Breast epithelium (tissue), 3 donors: ENCODE measurements around the gene CSMD2.

Experiments
- CTCF ChIP-seq, 3 donors: fragments of 450-650 bp; IDR thresholded peaks; one replicate each; pipeline ENCODE4 v1.5.1; 2016 to 2017; ENCODE audit warnings: antibody characterized with exemption in 3 of 3, mild to moderate bottlenecking in 3 of 3, moderate library complexity in 3 of 3
- POLR2A ChIP-seq: fragments of 450-650 bp; IDR thresholded peaks from one replicate; pipeline ENCODE4 v1.6.1; 2016; ENCODE audit warnings: antibody characterized with exemption, mild to moderate bottlenecking, moderate library complexity
- POLR2AphosphoS5 ChIP-seq, 3 donors: sonication (generic); formaldehyde crosslinking; IDR thresholded peaks; one replicate each; pipeline ENCODE4 v1.6.1; 2017; ENCODE audit warnings: antibody characterized with exemption in 3 of 3

DNA sequence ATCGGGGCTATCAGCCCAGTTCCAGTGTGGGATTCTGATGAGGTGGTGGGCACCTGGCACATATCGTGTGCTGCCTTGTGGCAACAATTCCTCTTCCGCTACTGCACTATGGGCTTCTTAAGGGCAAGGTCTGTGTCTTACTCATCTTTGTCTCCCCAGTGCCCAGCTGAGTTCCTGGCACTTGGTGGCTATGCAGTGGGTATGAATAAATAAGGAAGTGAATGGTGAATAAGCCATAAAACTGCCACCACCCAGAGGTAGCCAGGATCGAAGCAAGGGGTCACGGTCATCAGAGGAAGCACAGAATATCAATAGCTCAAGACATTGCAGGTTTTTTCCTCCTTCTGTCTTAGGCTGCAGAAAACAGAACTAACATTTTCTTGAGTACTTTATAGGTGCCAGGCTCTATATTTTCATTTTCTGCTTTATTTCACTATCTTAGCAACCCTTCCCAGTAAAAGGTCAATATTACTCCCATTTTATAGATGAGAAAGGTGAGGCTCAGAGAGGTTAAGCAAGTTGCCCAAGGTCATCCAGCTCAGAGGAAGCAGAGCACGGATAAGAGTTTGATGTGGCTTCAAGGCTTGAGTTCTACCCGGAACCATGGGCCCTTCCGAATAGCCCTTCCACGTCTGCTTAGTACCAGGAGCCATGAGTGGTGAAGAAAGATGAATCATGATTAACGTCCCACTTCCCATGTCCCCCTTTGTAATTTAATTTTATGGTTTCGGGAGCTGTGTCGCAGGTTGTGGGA, 21.9 kb upstream of the CSMD2 start:
- TF ChIP-seq CTCF (IDR thresholded peaks at IDR 0.05) (no peak), POLR2AphosphoS5 (IDR thresholded peaks at IDR 0.05) (no peak), POLR2A (no peak)
